Lower leg skin (tissue), 4 donors: Measurements from ENCODE around the gene ART4. TPM values are rescaled to one million over a fixed set of nuclear protein-coding genes. Genes with fewer than 3 reads are reported as not detected.

Experiments
- DNase-seq, 2 donors: peaks; one replicate each; pipeline ENCODE4 v3.0.0-alpha.2; 2019; ENCODE audit warnings: low spot score in 2 of 2
- H3K4me3 ChIP-seq: fragments of 200-600 bp; sonication (generic); 2 replicates; pipeline ENCODE4 v1.5.1; 2017; ENCODE audit warnings: mild to moderate bottlenecking, low read depth; ENCODE audit not compliant: poor library complexity, severe bottlenecking
- POLR2A ChIP-seq, 2 donors: fragments of 450-650 bp; IDR thresholded peaks; one replicate each; pipeline ENCODE4 v1.6.1; 2016 to 2017; ENCODE audit warnings: antibody characterized with exemption in 2 of 2, mild to moderate bottlenecking in 1 of 2, moderate library complexity in 1 of 2
- WGBS, 2 donors: methylation state at CpG; one replicate each; pipeline ENCODE4 v1.1.5; 2018; 5-methylcytosine and 5-hydroxymethylcytosine counted together
- intact Hi-C: fragments of 100-400 bp; cut with DNase I; formaldehyde crosslinking; loops from one replicate; pipeline ENCODE4 v1.15.0; 2023; ENCODE audit warnings: low total_unique reads
- total RNA-seq, 4 donors: library from RNA; depleted of rRNA; stranded (reverse); fragments of >200 nt; gene quantifications; one replicate each; pipeline ENCODE4 v1.1.0, GENCODE V29; 2016
- TF ChIP-seq, protein P1 (sequence below), 3 donors: fragments of 450-650 bp; IDR thresholded peaks; one replicate each; pipeline ENCODE4 v1.5.1; 2016; ENCODE audit warnings: antibody characterized with exemption in 3 of 3, mild to moderate bottlenecking in 3 of 3, moderate library complexity in 2 of 3

Gene ART4
- total RNA-seq, 4 donors from 2014 or later: 0.17 to 0.42 (median 0.17) TPM; not detected in 1

DNA sequence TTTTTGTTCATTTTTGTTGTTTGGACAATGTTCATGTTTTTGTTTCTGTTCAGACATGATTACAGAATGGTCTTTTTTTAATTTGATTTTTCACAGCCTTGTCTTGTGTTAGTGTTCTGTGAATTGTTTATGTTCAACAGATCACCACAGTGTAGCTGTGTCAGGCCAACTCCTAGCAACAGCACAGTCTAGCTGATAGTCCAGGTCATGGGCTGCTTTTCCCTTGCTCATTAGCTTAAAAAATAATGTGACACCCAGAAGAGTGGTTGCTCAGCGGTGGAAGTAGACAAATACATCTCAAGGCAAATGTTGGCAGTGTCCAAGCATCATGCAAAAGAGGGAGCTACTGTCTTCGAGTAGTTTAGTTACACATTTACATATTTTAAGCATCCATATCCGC is 62.5 kb downstream of the ART4 start:
- DNase-seq: no peak
- TF ChIP-seq, protein P1, sequence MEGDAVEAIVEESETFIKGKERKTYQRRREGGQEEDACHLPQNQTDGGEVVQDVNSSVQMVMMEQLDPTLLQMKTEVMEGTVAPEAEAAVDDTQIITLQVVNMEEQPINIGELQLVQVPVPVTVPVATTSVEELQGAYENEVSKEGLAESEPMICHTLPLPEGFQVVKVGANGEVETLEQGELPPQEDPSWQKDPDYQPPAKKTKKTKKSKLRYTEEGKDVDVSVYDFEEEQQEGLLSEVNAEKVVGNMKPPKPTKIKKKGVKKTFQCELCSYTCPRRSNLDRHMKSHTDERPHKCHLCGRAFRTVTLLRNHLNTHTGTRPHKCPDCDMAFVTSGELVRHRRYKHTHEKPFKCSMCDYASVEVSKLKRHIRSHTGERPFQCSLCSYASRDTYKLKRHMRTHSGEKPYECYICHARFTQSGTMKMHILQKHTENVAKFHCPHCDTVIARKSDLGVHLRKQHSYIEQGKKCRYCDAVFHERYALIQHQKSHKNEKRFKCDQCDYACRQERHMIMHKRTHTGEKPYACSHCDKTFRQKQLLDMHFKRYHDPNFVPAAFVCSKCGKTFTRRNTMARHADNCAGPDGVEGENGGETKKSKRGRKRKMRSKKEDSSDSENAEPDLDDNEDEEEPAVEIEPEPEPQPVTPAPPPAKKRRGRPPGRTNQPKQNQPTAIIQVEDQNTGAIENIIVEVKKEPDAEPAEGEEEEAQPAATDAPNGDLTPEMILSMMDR (IDR thresholded peaks at IDR 0.05): no peak
- no peak for TF ChIP-seq POLR2A (IDR thresholded peaks at IDR 0.05)
- 92 to 93% methylated on average over 3 of the region's 3 CpGs for WGBS, 2 donors
- no peak overlapping the region for H3K4me3 ChIP-seq
- intact Hi-C loops: no loop called here

DNA sequence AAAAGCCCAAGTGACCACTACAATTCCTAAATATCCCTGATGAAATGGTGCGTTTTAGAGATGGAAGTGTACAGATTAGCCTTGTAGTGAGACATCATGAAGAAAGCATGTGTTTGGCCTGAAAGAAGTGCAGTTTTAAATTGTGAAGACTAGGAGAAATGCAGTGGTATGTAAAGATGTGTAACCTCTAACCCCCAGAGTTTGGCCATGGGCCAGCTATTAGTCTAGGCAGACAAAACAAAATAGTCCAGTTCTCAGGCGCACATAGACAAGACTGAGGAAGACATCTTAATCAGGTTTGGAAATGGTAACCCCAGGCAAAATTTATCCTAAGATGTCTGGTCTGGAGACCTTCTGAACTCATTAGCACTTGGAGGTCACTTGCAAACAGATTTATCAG is 63.5 kb downstream of the ART4 start:
- H3K4me3 ChIP-seq: no peak overlapping the region
- intact Hi-C loops: no loop called here
- DNase-seq: no peak
- 91 to 92% methylated on average over 2 of the region's 2 CpGs for WGBS, 2 donors
- TF ChIP-seq, protein P1 (IDR thresholded peaks at IDR 0.05): no peak
- TF ChIP-seq POLR2A (IDR thresholded peaks at IDR 0.05): no peak

DNA sequence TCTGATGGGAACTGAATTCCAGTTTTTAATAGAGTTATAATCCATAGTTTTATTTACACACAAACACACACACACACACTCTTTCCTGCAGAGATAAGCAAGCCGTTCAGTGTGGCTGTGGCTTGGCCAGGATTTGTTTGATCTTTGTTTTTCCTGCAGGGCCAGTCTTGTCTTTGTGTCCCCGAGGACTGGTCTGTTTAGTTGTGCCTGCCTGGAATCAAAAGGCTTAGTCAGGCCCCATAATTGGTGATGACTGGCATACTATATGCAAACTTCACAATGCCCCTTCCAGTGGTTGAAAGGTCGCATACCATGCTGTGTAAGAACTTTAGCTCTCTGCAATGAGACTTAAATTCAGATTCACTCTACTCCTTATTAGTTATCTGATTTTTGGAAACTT is 66.1 kb downstream of the ART4 start:
- no peak for DNase-seq
- WGBS, 2 donors: 40 to 47% methylated on average over 3 of the region's 3 CpGs
- no peak for TF ChIP-seq POLR2A (IDR thresholded peaks at IDR 0.05)
- TF ChIP-seq, protein P1 (IDR thresholded peaks at IDR 0.05): no peak
- no peak overlapping the region for H3K4me3 ChIP-seq
- intact Hi-C loops: no loop called here

DNA sequence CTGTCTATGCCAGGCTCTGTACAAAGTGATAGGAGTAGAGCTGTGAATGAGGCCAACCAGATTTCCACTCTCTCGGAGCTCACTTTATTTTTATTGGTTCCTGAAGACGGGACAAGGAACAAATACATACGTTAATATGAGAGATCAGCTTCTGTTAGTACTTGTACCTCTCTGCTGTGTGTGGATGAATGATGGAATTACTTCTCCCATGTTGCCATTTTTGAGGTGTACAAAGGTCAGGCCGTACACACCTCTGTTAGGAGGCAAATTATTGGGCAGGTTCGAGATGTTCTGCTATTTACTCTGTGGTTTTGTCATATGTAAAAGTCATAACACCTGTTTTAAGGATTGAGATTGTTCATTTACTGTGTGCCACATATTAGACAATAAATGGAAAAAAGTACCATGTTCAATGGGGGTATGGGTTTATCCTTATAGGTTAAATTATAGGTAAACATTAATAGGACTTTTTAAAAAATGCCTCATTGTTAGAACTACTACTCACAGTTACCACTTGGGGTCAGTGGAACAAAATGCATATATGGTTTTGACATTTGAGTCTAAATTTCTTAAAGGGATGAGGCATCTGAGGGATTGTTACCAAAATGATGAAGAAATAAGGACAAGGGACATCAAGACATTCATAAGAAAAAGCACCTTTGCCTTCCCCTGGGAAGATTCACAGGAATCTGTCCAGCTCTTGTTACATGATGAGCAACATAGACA is 66.9 kb downstream of the ART4 start:
- 64 to 69% methylated on average over 5 of the region's 5 CpGs for WGBS, 2 donors
- no peak for DNase-seq
- intact Hi-C loops: no loop called here
- no peak overlapping the region for H3K4me3 ChIP-seq
- no peak for TF ChIP-seq POLR2A (IDR thresholded peaks at IDR 0.05)
- TF ChIP-seq, protein P1 (IDR thresholded peaks at IDR 0.05): no peak

DNA sequence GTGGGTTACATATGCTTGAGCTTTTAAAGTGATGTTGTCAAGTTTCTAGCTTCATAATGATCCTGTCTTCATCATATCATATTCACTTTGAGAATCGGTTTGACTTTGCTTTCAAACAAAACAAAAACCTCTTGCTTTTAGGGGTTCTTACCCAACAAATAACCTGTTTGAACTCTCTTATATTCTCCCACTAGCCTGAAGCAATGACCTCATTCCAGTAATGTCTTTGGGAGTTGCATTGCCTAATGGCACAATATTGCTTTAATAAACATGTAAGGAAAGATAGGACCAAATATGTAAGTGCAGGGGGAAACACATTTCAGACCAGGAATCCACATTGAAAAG is 67.7 kb downstream of the ART4 start:
- intact Hi-C loops: no loop called here
- TF ChIP-seq POLR2A (IDR thresholded peaks at IDR 0.05): no peak
- TF ChIP-seq, protein P1 (IDR thresholded peaks at IDR 0.05): no peak
- DNase-seq: no peak
- WGBS, 2 donors: 12 to 21% methylated on average over 1 of the region's 1 CpG
- H3K4me3 ChIP-seq: no peak overlapping the region

Other genes with a start within 250 kb of the ART4 start
- 1 to 10 TPM in 1 of 4 donors, under 1 TPM in 2, not detected in 1; 0.45 to 1.3 (median 0.99) TPM for gene GUCY2C, start 146.9 kb downstream of the ART4 start, total RNA-seq
- gene WBP11, start 40.0 kb downstream of the ART4 start, total RNA-seq: 10 to 100 TPM; 12.1 to 23.2 (median 21.0) TPM
- gene C12orf60, start 39.9 kb downstream of the ART4 start, total RNA-seq: under 1 TPM in 2 of 4 donors, not detected in 2; 0.49 to 0.62 TPM
- gene SMCO3, start 29.3 kb downstream of the ART4 start, total RNA-seq: under 1 TPM in 1 of 4 donors, not detected in 3; 0.34 TPM
- 100 to 1,000 TPM in 2 of 4 donors, 10 to 100 TPM in 2; 42.8 to 143 (median 80.2) TPM for gene MGP, start 42.3 kb upstream of the ART4 start, total RNA-seq
- 1 to 10 TPM in 2 of 4 donors, under 1 TPM in 2; 0.47 to 3.5 (median 1.6) TPM for gene ERP27, start 95.0 kb upstream of the ART4 start, total RNA-seq
- 10 to 100 TPM; 44.9 to 84.7 (median 82.1) TPM for gene ARHGDIB, start 118.1 kb upstream of the ART4 start, total RNA-seq
- gene PDE6H, start 129.5 kb upstream of the ART4 start, total RNA-seq: not detected